ENCODE results near the gene RAD23B.

DNA sequence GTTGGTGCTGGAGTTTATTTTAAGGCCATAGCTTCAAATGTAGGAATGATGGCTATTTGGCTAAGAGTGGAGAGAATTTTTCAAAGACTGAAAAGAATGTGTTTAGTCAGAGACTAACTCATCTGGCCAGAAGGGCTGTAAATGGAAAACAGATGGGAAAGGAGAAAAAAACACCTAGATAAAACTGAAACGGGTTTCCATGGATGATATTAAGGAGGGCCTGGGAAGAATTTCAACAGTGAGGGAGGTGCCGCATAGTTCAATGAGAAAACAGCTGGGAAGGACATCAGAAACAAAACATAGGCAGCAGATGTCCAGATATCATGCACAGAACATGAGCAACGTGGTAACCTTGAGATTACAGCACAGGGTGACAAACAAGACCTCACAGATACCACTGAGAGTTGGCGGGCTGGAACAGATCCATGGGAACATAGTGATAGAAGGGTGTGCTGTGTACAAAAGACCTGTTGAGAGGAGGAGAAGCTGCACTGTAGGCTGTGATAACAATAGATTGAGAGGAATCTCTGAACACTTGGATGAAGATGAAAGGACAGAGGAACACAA is 31.2 kb upstream of the RAD23B start:
- no peak for TF ChIP-seq POLR2A (IDR thresholded peaks at IDR 0.05)
- TF ChIP-seq, protein P1, sequence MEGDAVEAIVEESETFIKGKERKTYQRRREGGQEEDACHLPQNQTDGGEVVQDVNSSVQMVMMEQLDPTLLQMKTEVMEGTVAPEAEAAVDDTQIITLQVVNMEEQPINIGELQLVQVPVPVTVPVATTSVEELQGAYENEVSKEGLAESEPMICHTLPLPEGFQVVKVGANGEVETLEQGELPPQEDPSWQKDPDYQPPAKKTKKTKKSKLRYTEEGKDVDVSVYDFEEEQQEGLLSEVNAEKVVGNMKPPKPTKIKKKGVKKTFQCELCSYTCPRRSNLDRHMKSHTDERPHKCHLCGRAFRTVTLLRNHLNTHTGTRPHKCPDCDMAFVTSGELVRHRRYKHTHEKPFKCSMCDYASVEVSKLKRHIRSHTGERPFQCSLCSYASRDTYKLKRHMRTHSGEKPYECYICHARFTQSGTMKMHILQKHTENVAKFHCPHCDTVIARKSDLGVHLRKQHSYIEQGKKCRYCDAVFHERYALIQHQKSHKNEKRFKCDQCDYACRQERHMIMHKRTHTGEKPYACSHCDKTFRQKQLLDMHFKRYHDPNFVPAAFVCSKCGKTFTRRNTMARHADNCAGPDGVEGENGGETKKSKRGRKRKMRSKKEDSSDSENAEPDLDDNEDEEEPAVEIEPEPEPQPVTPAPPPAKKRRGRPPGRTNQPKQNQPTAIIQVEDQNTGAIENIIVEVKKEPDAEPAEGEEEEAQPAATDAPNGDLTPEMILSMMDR (IDR thresholded peaks at IDR 0.05), result no peak

Data from heart left ventricle (tissue), 13 donors.